ENCODE measurements around the gene AATK. TPM values are rescaled to one million over a fixed set of nuclear protein-coding genes. Genes with fewer than 3 reads are reported as not detected.

Gene AATK
- total RNA-seq, 1 experiment from 2014 or later: 4.4 TPM

- TF ChIP-seq ELF1 (IDR thresholded peaks at IDR 0.05; ENCODE audit: borderline replicate concordance, low read depth): no peak
These were observed 56.1 kb downstream of the AATK start (continued) for GRCh38 chr17:81109957-81110356.

GRCh38 chr17:81108220-81108619 lies 57.8 kb downstream of the AATK start:
- Histone ChIP-seq H2AFZ (ENCODE audit: low read depth, low read length, poor library complexity, severe bottlenecking) (no peak overlapping the region), H3K4me1 (ENCODE audit: control insufficient read depth in 1 of 2, insufficient read depth in 2 of 2, low read length in 2 of 2) (no peaks in the 10 kb centered on the region), H4K20me1 (ENCODE audit: insufficient read depth) (no peaks in the 10 kb centered on the region), H3K27ac (ENCODE audit: low read depth, low read length) (no peak overlapping the region), H3K4me2 (ENCODE audit: low read length) (no peak overlapping the region), H3K9ac (ENCODE audit: low read length) (no peak overlapping the region), H3K36me3 (ENCODE audit: control insufficient read depth in 1 of 2, insufficient read depth in 2 of 2, low read length in 2 of 2) (peaks cover 22 to 51% of the 10 kb centered on the region in 2 experiments; a peak in 3 of 4 replicates), H3K79me2 (ENCODE audit: insufficient read depth, low read length) (no peaks in the 10 kb centered on the region), H3K9me3 (ENCODE audit: control insufficient read depth in 1 of 2, insufficient read depth in 1 of 2, low read depth in 1 of 2, low read length in 2 of 2) (no peaks in the 10 kb centered on the region), H3K4me3 (replicated peaks in 1 of 2; ENCODE audit: low read depth in 1 of 2, low read length in 2 of 2) (no peak overlapping the region), H3K9me2 (ENCODE audit: insufficient read depth) (no peaks in the 10 kb centered on the region), H3K27me3 (ENCODE audit: insufficient read depth, low read length) (no peaks in the 10 kb centered on the region)
- no TSS peak for BruUV-seq (replicated peaks)
- ChIA-PET POLR2A (no interaction called here), CTCF (no interaction called here), RAD21 (ENCODE audit: low non-redundant PET in 1 of 2, low total read pairs in 2 of 2, uncharacterized antibody in 2 of 2, unreplicated experiment in 2 of 2) (no interaction called here)
- DNase-seq (ENCODE audit: low read depth, low spot score) (no peak), ATAC-seq (no peak)
- TF ChIP-seq SRF (IDR thresholded peaks at IDR 0.05; ENCODE audit: low read depth): no peak
- intact Hi-C loops (cut with micrococcal nuclease): no loop called here

GRCh38 chr17:81106716-81107115 lies 59.3 kb downstream of the AATK start:
- DNase-seq (ENCODE audit: low read depth, low spot score) (no peak), ATAC-seq (no peak)
- no peak for TF ChIP-seq EGR1 (IDR thresholded peaks at IDR 0.05; ENCODE audit: low read depth)
- no peak for TF ChIP-seq POLR2A (IDR thresholded peaks at IDR 0.05; ENCODE audit: borderline replicate concordance, extremely low read depth, insufficient read depth, insufficient read length)
- no peak for TF ChIP-seq EZH2phosphoT487 (IDR thresholded peaks at IDR 0.05; ENCODE audit: borderline replicate concordance)
- no peak for TF ChIP-seq SP1 (IDR thresholded peaks at IDR 0.05; ENCODE audit: low read depth)
- no peak for TF ChIP-seq ELF1 (IDR thresholded peaks at IDR 0.05; ENCODE audit: borderline replicate concordance, low read depth)
- no peak for TF ChIP-seq TCF7L2 (IDR thresholded peaks at IDR 0.05; ENCODE audit: borderline replicate concordance, extremely low read depth, insufficient read depth, insufficient read length)
- no peak for TF ChIP-seq EZH2 (IDR thresholded peaks at IDR 0.05)
- no peak for TF ChIP-seq MAX (IDR thresholded peaks at IDR 0.05)
- Histone ChIP-seq H3K4me1 (ENCODE audit: control insufficient read depth in 1 of 2, insufficient read depth in 2 of 2, low read length in 2 of 2) (peaks cover 0 to 5% of the 10 kb centered on the region in 2 experiments; a peak in 2 of 4 replicates), H3K79me2 (ENCODE audit: insufficient read depth, low read length) (no peaks in the 10 kb centered on the region), H2AFZ (ENCODE audit: low read depth, low read length, poor library complexity, severe bottlenecking) (no peak overlapping the region), H3K4me3 (replicated peaks in 1 of 2; ENCODE audit: low read depth in 1 of 2, low read length in 2 of 2) (no peak overlapping the region), H3K4me2 (ENCODE audit: low read length) (no peak overlapping the region), H4K20me1 (ENCODE audit: insufficient read depth) (no peaks in the 10 kb centered on the region), H3K27me3 (ENCODE audit: insufficient read depth, low read length) (no peaks in the 10 kb centered on the region), H3K36me3 (ENCODE audit: control insufficient read depth in 1 of 2, insufficient read depth in 2 of 2, low read length in 2 of 2) (peaks cover 22 to 51% of the 10 kb centered on the region in 2 experiments; a peak in 3 of 4 replicates), H3K9me2 (ENCODE audit: insufficient read depth) (no peaks in the 10 kb centered on the region), H3K9ac (ENCODE audit: low read length) (no peak overlapping the region), H3K27ac (ENCODE audit: low read depth, low read length) (no peak overlapping the region; the same call in 1 of the 2 replicates), H3K9me3 (ENCODE audit: control insufficient read depth in 1 of 2, insufficient read depth in 1 of 2, low read depth in 1 of 2, low read length in 2 of 2) (no peaks in the 10 kb centered on the region)
- BruUV-seq (replicated peaks): no TSS peak
- CTCF ChIA-PET: no interaction called here
- POLR2A ChIA-PET: no interaction called here
- intact Hi-C loops (cut with micrococcal nuclease): no loop called here
- RAD21 ChIA-PET (ENCODE audit: low non-redundant PET in 1 of 2, low total read pairs in 2 of 2, uncharacterized antibody in 2 of 2, unreplicated experiment in 2 of 2): no interaction called here

Measured in HCT116 (cell line).